Measurements from ENCODE around the gene CTTNBP2. TPM values are rescaled to one million over a fixed set of nuclear protein-coding genes. Genes with fewer than 3 reads are reported as not detected.
A peak's percentile ranks its signal among the peaks of the same experiment; 100 is the strongest.

The CTTNBP2 gene
- total RNA-seq, 1 donor from 2014 or later, result 3.0 TPM

- Histone ChIP-seq H3K4me3 (no peak overlapping the region), H3K27ac (no peak overlapping the region), H3K4me1 (no peaks in the 10 kb centered on the region), H3K27me3 (no peaks in the 10 kb centered on the region), H3K9me3 (no peaks in the 10 kb centered on the region), H3K36me3 (peaks cover 0 to 4% of the 10 kb centered on the region in 2 donors)
- intact Hi-C loops (cut with DNase I), result loop anchor here (5.0 to 10.0 kb wide), 2 partner anchors 316 to 503 kb away; no protein-coding TSS in a partner anchor
- no peak for DNase-seq (ENCODE audit: low spot score in 2 of 2)
- TF ChIP-seq CTCF (IDR thresholded peaks at IDR 0.05), result no peak
These were observed 155.0 kb downstream of the CTTNBP2 start for GRCh38 chr7:117718116-117718835.

- TF ChIP-seq CTCF (IDR thresholded peaks at IDR 0.05), result no peak
- intact Hi-C loops (cut with DNase I), result loop anchor here (2.0 to 10.0 kb wide), 3 partner anchors 257 to 503 kb away; no protein-coding TSS in a partner anchor
- no peaks in the 10 kb centered on the region for H3K9me3 ChIP-seq
- no peaks in the 10 kb centered on the region for H3K4me1 ChIP-seq
- peaks cover 0 to 4% of the 10 kb centered on the region in 2 donors for H3K36me3 ChIP-seq
- DNase-seq (ENCODE audit: low spot score in 2 of 2), result no peak
- no peaks in the 10 kb centered on the region for H3K27me3 ChIP-seq
- H3K4me3 ChIP-seq, result no peak overlapping the region
- H3K27ac ChIP-seq, result no peak overlapping the region
These were observed 155.9 kb downstream of the CTTNBP2 start for GRCh38 chr7:117717357-117717756.

DNA sequence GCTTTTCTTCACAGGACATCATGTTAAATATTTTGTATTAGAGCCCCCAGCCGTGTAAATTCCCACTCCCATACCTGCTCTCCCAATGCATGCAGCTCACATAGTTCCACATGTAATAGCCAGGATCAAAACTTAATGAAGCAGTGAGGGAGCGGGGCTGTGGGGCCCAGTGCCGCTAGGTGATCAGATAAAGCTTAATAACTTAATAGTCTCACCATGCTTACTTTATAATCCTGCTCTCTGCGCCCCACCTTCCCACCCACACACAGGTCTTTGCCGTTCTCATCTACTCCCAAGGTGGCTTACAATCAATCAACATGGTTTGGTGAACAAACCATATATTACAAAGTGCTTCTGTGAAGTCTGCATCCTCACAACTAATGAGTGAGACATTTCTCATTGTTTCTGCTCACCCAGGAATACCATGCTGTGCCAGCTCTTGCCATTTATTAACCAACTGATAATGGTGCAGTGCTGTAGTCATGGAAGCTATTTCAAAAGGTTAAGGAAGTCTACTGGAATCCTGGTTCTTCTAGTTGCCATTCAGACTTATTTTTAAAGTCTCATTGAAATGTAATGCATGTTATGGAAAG, 156.4 kb downstream of the CTTNBP2 start:
- Histone ChIP-seq H3K4me3 (no peak overlapping the region), H3K4me1 (no peaks in the 10 kb centered on the region), H3K9me3 (no peaks in the 10 kb centered on the region), H3K27me3 (no peaks in the 10 kb centered on the region), H3K27ac (no peak overlapping the region), H3K36me3 (peaks cover 0 to 4% of the 10 kb centered on the region in 2 donors)
- TF ChIP-seq CTCF (IDR thresholded peaks at IDR 0.05), result no peak
- DNase-seq (ENCODE audit: low spot score in 2 of 2), result no peak
- intact Hi-C loops (cut with DNase I), result loop anchor here (2.0 to 10.0 kb wide), 3 partner anchors 256 to 502 kb away; no protein-coding TSS in a partner anchor

DNA sequence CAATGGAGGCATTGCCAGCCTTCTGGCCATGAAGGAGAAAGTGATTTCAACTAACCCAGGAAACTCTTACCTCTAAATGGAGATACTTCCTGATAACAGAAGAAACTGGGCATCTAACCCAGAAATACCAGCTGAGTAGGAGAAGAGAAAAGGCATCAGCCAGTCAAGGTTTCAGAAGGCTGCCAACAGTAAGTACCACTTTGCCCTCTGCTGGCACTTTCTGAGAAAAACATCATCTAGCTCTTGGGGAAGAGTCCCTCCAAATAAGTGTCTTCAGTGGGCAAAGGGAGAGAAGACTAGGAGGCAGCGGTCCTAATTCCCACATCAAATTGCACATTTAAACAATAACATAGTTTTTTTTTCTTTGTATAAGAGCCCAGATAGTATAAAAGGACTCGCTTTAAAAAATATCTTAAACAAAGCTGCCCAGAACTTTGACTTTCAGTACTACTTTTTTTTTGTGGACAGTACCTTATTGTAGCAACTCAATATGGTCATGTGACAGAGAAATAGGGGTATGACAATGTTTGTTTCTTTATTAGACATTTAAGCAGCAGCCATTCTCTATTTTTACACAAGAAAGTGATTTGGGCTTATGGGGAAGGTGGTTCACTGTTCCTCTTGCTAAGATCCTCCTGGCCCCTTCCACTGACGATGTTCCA, 157.3 kb downstream of the CTTNBP2 start:
- Histone ChIP-seq H3K27me3 (no peaks in the 10 kb centered on the region), H3K36me3 (peaks cover 0 to 4% of the 10 kb centered on the region in 2 donors)
- intact Hi-C loops (cut with DNase I), result loop anchor here (2.0 to 10.0 kb wide), 3 partner anchors 255 to 501 kb away; no protein-coding TSS in a partner anchor

More for the DNA sequence above, 157.3 kb downstream of the CTTNBP2 start:
- peak in 2 of 3 experiments; percentile 33 to 46 for TF ChIP-seq CTCF (IDR thresholded peaks at IDR 0.05)
- Histone ChIP-seq H3K4me3 (no peak overlapping the region), H3K9me3 (no peaks in the 10 kb centered on the region), H3K4me1 (no peaks in the 10 kb centered on the region), H3K27ac (no peak overlapping the region)
- no peak for DNase-seq (ENCODE audit: low spot score in 2 of 2)
